GM21381 (cell line): ENCODE results near the gene PTPRD.

Experiments
- ATAC-seq: cut with Tn5 transposase; IDR thresholded peaks from one replicate; pipeline ENCODE4 v1.9.1; 2021; ENCODE audit warnings: mild to moderate bottlenecking, moderate library complexity; ENCODE audit not compliant: unreplicated experiment

The PTPRD gene

GRCh38 chr9:8268216-8268878, 2344.5 kb downstream of the PTPRD start:
- no peak for ATAC-seq

- ATAC-seq = no peak
Measured at GRCh38 chr9:8267636-8268035, 2345.2 kb downstream of the PTPRD start.

DNA sequence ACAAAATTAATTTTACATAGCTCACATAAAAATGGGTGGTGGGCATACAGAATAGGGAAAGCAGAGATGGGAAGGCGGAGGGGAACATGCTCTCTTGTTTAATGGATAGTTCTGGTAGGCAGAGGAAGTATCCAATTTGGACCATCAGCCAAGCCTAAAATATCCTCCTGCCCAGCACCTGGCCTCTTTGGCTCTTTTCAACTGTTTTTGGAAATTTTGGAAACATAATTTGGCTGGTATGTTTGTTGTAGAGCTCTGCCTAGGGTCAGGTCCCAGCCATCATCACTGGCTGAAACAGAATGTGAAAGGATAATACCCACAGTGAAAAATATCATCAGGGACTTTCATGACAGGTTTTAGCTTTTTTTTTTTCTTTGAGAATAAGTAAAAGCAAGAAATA, 2345.9 kb downstream of the PTPRD start:
- no peak for ATAC-seq

- no peak for ATAC-seq
Measured at GRCh38 chr9:8265281-8265680, 2347.5 kb downstream of the PTPRD start.
